ENCODE measurements around the gene SATB2. TPM values are rescaled to one million over a fixed set of nuclear protein-coding genes. Genes with fewer than 3 reads are reported as not detected.

Gene SATB2
- total RNA-seq, 1 donor from 2014 or later, result 2.7 TPM

- TF ChIP-seq CTCF (conservative IDR thresholded peaks at IDR 0.05; ENCODE audit: low read depth, low read length), result no peak
- H3K4me3 ChIP-seq (ENCODE audit: low read depth, low read length), result no peak overlapping the region
- peak; percentile 16 for DNase-seq (ENCODE audit: low read depth)
Observed at GRCh38 chr2:199404841-199405240, 52.9 kb downstream of the SATB2 start.

DNA sequence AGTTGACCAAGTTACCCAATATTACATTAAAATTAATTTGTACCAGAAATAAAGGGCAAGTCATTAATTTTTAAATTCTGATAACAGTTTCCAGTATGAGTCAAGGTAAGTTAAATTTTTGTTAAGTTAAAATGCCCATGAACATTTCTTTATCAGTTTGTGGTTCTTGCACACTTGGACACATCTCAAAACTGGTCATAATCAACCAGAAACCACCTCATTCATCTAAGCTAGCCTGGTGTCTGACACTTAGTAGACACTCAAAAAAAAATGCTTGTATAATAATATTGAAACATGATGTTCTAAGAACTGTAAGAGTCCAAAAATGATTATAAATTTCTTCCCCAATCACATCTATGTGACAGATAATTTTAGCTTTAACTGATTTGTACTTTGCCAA is 62.4 kb downstream of the SATB2 start:
- DNase-seq (ENCODE audit: low read depth), result no peak
- no peak overlapping the region for H3K4me3 ChIP-seq (ENCODE audit: low read depth, low read length)
- no peak for TF ChIP-seq CTCF (conservative IDR thresholded peaks at IDR 0.05; ENCODE audit: low read depth, low read length)

GRCh38 chr2:199392363-199392762 is 65.4 kb downstream of the SATB2 start:
- no peak for TF ChIP-seq CTCF (conservative IDR thresholded peaks at IDR 0.05; ENCODE audit: low read depth, low read length)
- H3K4me3 ChIP-seq (ENCODE audit: low read depth, low read length), result no peak overlapping the region
- no peak for DNase-seq (ENCODE audit: low read depth)

DNA sequence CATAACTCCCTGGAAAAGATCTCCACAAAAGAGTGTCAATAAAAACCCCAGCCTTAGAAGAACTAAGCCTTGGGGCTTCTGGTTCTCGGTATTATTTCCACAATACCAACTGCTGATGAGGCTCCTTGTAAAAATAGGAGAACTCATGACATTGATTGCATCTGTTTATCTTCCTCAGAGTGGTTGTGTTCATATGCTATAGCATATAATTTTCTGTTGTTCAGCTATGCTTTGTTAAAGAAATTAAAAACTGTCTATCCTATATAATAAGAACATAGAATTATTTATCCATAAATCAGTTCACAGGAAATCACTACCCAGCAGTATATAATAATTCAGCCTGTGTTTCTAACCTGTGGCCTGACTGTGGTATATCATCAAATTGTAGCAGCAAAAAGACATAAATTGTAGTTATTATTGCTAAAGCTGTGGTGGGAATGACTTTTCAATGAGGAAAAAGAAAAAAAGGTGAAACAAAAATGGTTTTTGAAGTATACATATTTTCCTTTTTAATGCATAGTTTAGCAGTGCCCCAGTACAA is 68.9 kb downstream of the SATB2 start:
- no peak overlapping the region for H3K4me3 ChIP-seq (ENCODE audit: low read depth, low read length)
- DNase-seq (ENCODE audit: low read depth), result no peak
- no peak for TF ChIP-seq CTCF (conservative IDR thresholded peaks at IDR 0.05; ENCODE audit: low read depth, low read length)

DNA sequence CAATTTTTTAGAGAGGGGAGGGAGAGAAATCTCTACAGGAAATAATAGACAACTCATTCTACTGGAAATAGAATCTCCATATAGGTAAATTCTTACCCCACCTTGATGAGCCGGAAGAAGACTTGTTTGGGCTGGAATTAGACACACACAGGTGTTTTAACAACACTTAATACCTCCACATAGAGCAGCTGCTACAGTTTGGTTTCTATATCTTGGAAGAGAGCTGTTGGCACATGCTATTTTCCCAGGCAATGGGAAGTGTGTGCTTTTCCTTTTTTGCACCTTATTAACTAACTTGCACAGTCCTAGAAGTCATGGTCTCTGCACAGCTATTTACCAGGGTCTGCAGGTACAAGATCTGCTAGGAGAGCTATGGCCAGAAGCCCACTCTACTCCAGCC is 73.7 kb downstream of the SATB2 start:
- no peak for TF ChIP-seq CTCF (conservative IDR thresholded peaks at IDR 0.05; ENCODE audit: low read depth, low read length)
- no peak for DNase-seq (ENCODE audit: low read depth)
- H3K4me3 ChIP-seq (ENCODE audit: low read depth, low read length), result no peak overlapping the region

- no peak for TF ChIP-seq CTCF (conservative IDR thresholded peaks at IDR 0.05; ENCODE audit: low read depth, low read length)
- H3K4me3 ChIP-seq (ENCODE audit: low read depth, low read length), result no peak overlapping the region
- DNase-seq (ENCODE audit: low read depth), result no peak
Observed at GRCh38 chr2:199383021-199383420, 74.7 kb downstream of the SATB2 start.

- DNase-seq (ENCODE audit: low read depth), result no peak
- no peak for TF ChIP-seq CTCF (conservative IDR thresholded peaks at IDR 0.05; ENCODE audit: low read depth, low read length)
- H3K4me3 ChIP-seq (ENCODE audit: low read depth, low read length), result no peak overlapping the region
Observed at GRCh38 chr2:199382091-199382490, 75.6 kb downstream of the SATB2 start.
